Testis (tissue), 2 donors: ENCODE results near the gene CTSC.

Source experiments
- POLR2A ChIP-seq: fragments of 450-650 bp; IDR thresholded peaks from one replicate; pipeline ENCODE4 v1.6.1; 2017; ENCODE audit warnings: antibody characterized with exemption, mild to moderate bottlenecking, moderate library complexity
- TF ChIP-seq, protein P1 (sequence below), 3 experiments: fragments of 450-650 bp in 2 of 3; fragments of 200-600 bp in 1 of 3; sonication (generic) in 1 of 3; IDR thresholded peaks; one replicate each; pipeline ENCODE4 v1.5.1; 2016 to 2019; ENCODE audit warnings: antibody characterized with exemption in 3 of 3, mild to moderate bottlenecking in 2 of 3, moderate library complexity in 1 of 3

DNA sequence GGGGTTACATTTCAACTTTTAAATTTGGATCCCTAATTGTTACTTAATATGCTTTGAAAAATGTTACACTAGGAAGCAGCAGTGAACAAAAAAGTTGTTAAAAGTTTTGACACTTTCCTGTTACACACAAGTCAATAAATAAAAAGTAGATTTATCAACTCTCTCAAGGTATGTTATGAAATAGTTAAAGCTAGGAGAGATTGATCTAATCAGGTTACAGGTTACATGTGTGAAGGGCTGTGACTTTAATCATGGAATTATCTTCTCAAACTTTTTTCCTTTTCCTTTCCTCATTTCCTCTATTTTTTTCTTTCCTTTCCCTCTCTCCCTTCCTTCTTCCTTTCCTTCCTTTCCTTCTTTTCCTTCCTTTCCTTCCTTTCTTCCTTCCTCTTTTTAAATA is 85.3 kb downstream of the CTSC start:
- TF ChIP-seq, protein P1, sequence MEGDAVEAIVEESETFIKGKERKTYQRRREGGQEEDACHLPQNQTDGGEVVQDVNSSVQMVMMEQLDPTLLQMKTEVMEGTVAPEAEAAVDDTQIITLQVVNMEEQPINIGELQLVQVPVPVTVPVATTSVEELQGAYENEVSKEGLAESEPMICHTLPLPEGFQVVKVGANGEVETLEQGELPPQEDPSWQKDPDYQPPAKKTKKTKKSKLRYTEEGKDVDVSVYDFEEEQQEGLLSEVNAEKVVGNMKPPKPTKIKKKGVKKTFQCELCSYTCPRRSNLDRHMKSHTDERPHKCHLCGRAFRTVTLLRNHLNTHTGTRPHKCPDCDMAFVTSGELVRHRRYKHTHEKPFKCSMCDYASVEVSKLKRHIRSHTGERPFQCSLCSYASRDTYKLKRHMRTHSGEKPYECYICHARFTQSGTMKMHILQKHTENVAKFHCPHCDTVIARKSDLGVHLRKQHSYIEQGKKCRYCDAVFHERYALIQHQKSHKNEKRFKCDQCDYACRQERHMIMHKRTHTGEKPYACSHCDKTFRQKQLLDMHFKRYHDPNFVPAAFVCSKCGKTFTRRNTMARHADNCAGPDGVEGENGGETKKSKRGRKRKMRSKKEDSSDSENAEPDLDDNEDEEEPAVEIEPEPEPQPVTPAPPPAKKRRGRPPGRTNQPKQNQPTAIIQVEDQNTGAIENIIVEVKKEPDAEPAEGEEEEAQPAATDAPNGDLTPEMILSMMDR (IDR thresholded peaks at IDR 0.05), result no peak
- no peak for TF ChIP-seq POLR2A
